CD8-positive, alpha-beta memory T cell (primary cell): Measurements from ENCODE around the gene AMHR2. TPM values are rescaled to one million over a fixed set of nuclear protein-coding genes. Genes with fewer than 3 reads are reported as not detected.

ENCODE experiments used
- CTCF ChIA-PET: fragments of 350-600 bp; sonication (Branson Sonifier 250); formaldehyde crosslinking; loops from one replicate; lab custom pipeline; 2021; ENCODE audit warnings: antibody characterized with exemption; lab: Charles Lee
- POLR2A ChIA-PET: fragments of 350-600 bp; sonication (Branson Sonifier 250); formaldehyde crosslinking; loops from one replicate; lab custom pipeline; 2021; ENCODE audit warnings: antibody characterized with exemption; lab: Charles Lee
- DNase-seq, 5 donors: peaks; one replicate each; pipeline versions ENCODE4 v3.0.0 to v3.0.0-alpha.2; 2020 to 2022; ENCODE audit warnings: mixed read lengths in 1 of 5
- H3K27ac ChIP-seq: one replicate; pipeline ENCODE4 v1.7.0; 2013; ENCODE audit warnings: low read depth, mild to moderate bottlenecking, low read length, moderate library complexity
- H3K27me3 ChIP-seq: 2 replicates; pipeline ENCODE4 v1.7.0; 2013; ENCODE audit warnings: low read length, mild to moderate bottlenecking; ENCODE audit not compliant: insufficient read depth, poor library complexity, severe bottlenecking
- H3K36me3 ChIP-seq: 2 replicates; pipeline ENCODE4 v1.7.0; 2013; ENCODE audit warnings: mild to moderate bottlenecking, low read length, moderate library complexity; ENCODE audit not compliant: insufficient read depth
- H3K4me1 ChIP-seq: 2 replicates; pipeline ENCODE4 v1.7.0; 2013; ENCODE audit warnings: mild to moderate bottlenecking, low read length, moderate library complexity; ENCODE audit not compliant: insufficient read depth
- H3K4me3 ChIP-seq: 2 replicates; pipeline ENCODE4 v1.7.0; 2013; ENCODE audit warnings: mild to moderate bottlenecking, low read length
- H3K9me3 ChIP-seq: 2 replicates; pipeline ENCODE4 v1.7.0; 2013; ENCODE audit warnings: mild to moderate bottlenecking, low read length
- H3K27ac Mint-ChIP-seq, 8 donors: one replicate each; pipeline ENCODE4 v1.8.0; 2020 to 2021; ENCODE audit warnings: mixed read lengths in 8 of 8, mild to moderate bottlenecking in 6 of 8, inconsistent platforms in 3 of 8, moderate library complexity in 3 of 8
- H3K27me3 Mint-ChIP-seq, 2 donors: one replicate each; pipeline ENCODE4 v1.8.0; 2020 to 2021; ENCODE audit warnings: mixed read lengths in 2 of 2, mild to moderate bottlenecking in 1 of 2, moderate library complexity in 1 of 2
- H3K36me3 Mint-ChIP-seq, 3 donors: one replicate each; pipeline ENCODE4 v1.8.0; 2020 to 2021; ENCODE audit warnings: mixed read lengths in 3 of 3, inconsistent platforms in 1 of 3, mild to moderate bottlenecking in 1 of 3
- H3K4me1 Mint-ChIP-seq, 3 donors: one replicate each; pipeline ENCODE4 v1.8.0; 2020 to 2021; ENCODE audit warnings: mixed read lengths in 3 of 3, inconsistent platforms in 1 of 3, mild to moderate bottlenecking in 1 of 3
- H3K4me3 Mint-ChIP-seq, 7 donors: one replicate each; pipeline ENCODE4 v1.8.0; 2020 to 2021; ENCODE audit warnings: mixed read lengths in 7 of 7, mild to moderate bottlenecking in 6 of 7, moderate library complexity in 4 of 7, inconsistent platforms in 2 of 7
- H3K9me3 Mint-ChIP-seq, 5 donors: one replicate each; pipeline ENCODE4 v1.8.0; 2020 to 2022; ENCODE audit warnings: mixed read lengths in 5 of 5, mild to moderate bottlenecking in 3 of 5, moderate library complexity in 2 of 5, inconsistent platforms in 1 of 5
- polyA plus RNA-seq: library from polyadenylated mRNA; unstranded; fragments of 300-500 nt; fragmentation: Illumina TruSeq; gene quantifications from one replicate; pipeline ENCODE4 v1.2.3, GENCODE V29; 2021
- total RNA-seq, 2 experiments: library from RNA; stranded (reverse); gene quantifications; one replicate each; pipeline ENCODE4 v1.2.3, GENCODE V29; 2021

The AMHR2 gene
- total and polyA plus RNA-seq, 3 experiments from 2014 or later = not detected

- Histone ChIP-seq H3K4me1 (peaks cover 23% of the 10 kb centered on the region), H3K27me3 (no peaks in the 10 kb centered on the region), H3K4me3 (no peak overlapping the region), H3K27ac (no peak overlapping the region), H3K9me3 (no peaks in the 10 kb centered on the region), H3K36me3 (peaks cover 93% of the 10 kb centered on the region)
- Mint-ChIP-seq H3K36me3 (peaks cover 26 to 97% (median 50%) of the 10 kb centered on the region in 3 donors), H3K9me3 (no peaks in the 10 kb centered on the region), H3K27ac (peak overlapping the region in 5 of 8 donors; percentile 11 to 63 (median 29)), H3K4me1 (peaks cover 31 to 49% (median 46%) of the 10 kb centered on the region in 3 donors), H3K4me3 (no peak overlapping the region), H3K27me3 (peaks cover 0 to 3% of the 10 kb centered on the region in 2 donors)
- ChIA-PET CTCF (interaction anchor here (1.4 to 1.7 kb wide), 2 partner anchors 8 to 44 kb away, joined by 4 to 7 read pairs; no protein-coding TSS in a partner anchor), POLR2A (interaction anchor here (0.5 to 0.8 kb wide), 3 partner anchors 12 to 37 kb away, joined by 3 read pairs; no protein-coding TSS in a partner anchor)
- DNase-seq = no peak
These were observed 41.2 kb downstream of the AMHR2 start for GRCh38 chr12:53464685-53465418.

DNA sequence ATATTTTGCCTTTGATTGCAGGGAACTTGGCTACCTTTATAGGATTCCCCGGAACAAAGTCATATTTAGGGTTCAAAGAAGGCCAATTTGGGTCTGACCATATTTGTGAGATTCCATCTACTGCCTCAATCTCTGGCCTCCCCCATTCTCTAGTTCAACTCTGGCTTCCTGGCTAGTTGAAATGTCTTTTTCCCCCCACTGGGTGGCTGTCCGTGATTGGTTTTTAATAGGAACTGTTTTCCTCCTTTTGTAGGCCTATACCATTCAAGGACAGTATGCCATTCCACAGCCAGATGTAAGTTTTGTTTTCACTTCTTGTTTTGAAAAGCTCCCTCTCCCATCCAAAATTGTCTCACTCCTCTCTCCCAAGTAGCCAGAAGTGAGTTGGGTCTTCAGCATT lies 42.0 kb downstream of the AMHR2 start:
- H3K9me3 Mint-ChIP-seq = no peaks in the 10 kb centered on the region
- Histone ChIP-seq H3K27me3 (no peaks in the 10 kb centered on the region), H3K36me3 (peaks cover 89% of the 10 kb centered on the region), H3K4me1 (peaks cover 23% of the 10 kb centered on the region), H3K4me3 (no peak overlapping the region), H3K27ac (no peak overlapping the region), H3K9me3 (no peaks in the 10 kb centered on the region)
- ChIA-PET CTCF (interaction anchor here (1.7 kb wide), 1 partner anchor 43 kb away, joined by 7 read pairs; no protein-coding TSS in a partner anchor), POLR2A (no interaction called here)
- H3K4me3 Mint-ChIP-seq = no peak overlapping the region
- H3K4me1 Mint-ChIP-seq = peaks cover 25 to 43% (median 41%) of the 10 kb centered on the region in 3 donors
- no peak for DNase-seq
- H3K27me3 Mint-ChIP-seq = peaks cover 0 to 3% of the 10 kb centered on the region in 2 donors
- peak overlapping the region in 5 of 8 donors; percentile 11 to 76 (median 29) for H3K27ac Mint-ChIP-seq
- peaks cover 21 to 95% (median 45%) of the 10 kb centered on the region in 3 donors for H3K36me3 Mint-ChIP-seq

- Mint-ChIP-seq H3K4me1 (peaks cover 22 to 45% (median 42%) of the 10 kb centered on the region in 3 donors), H3K4me3 (no peak overlapping the region), H3K36me3 (peaks cover 18 to 94% (median 43%) of the 10 kb centered on the region in 3 donors), H3K9me3 (no peaks in the 10 kb centered on the region), H3K27me3 (peaks cover 0 to 3% of the 10 kb centered on the region in 2 donors), H3K27ac (peak overlapping the region in 3 of 8 donors; percentile 21 to 84 (median 60))
- Histone ChIP-seq H3K27me3 (no peaks in the 10 kb centered on the region), H3K4me3 (no peak overlapping the region), H3K9me3 (no peaks in the 10 kb centered on the region), H3K4me1 (peaks cover 15% of the 10 kb centered on the region), H3K27ac (no peak overlapping the region), H3K36me3 (peaks cover 87% of the 10 kb centered on the region)
- DNase-seq = no peak
- ChIA-PET CTCF (no interaction called here), POLR2A (no interaction called here)
These were observed 43.0 kb downstream of the AMHR2 start for GRCh38 chr12:53466640-53467039.

DNA sequence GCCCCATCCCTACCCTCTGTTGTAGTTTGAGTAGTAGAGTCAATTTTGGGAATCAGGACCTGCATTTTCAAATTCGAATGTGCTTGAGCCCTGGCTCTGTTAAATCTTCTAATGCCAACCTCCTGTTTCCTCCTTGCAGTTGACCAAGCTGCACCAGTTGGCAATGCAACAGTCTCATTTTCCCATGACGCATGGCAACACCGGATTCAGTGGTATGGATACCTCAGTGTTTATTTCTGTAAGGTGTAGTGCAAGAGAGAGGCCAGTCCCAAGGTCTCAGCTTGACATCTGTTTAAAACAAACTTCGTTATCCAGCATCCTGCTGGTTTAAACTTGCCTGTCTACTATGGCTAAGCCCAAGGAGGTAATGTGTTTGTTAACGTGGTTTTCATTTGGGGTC lies 43.4 kb downstream of the AMHR2 start:
- peaks cover 26 to 48% (median 47%) of the 10 kb centered on the region in 3 donors for H3K4me1 Mint-ChIP-seq
- Histone ChIP-seq H3K27ac (no peak overlapping the region), H3K4me3 (no peak overlapping the region), H3K36me3 (peaks cover 87% of the 10 kb centered on the region), H3K27me3 (no peaks in the 10 kb centered on the region), H3K4me1 (peaks cover 15% of the 10 kb centered on the region), H3K9me3 (no peaks in the 10 kb centered on the region)
- CTCF ChIA-PET = no interaction called here
- POLR2A ChIA-PET = no interaction called here
- H3K27ac Mint-ChIP-seq = peak overlapping the region in 2 of 8 donors; percentile 21 to 84
- peaks cover 18 to 94% (median 44%) of the 10 kb centered on the region in 3 donors for H3K36me3 Mint-ChIP-seq
- H3K4me3 Mint-ChIP-seq = no peak overlapping the region
- peaks cover 0 to 3% of the 10 kb centered on the region in 2 donors for H3K27me3 Mint-ChIP-seq
- no peak for DNase-seq
- H3K9me3 Mint-ChIP-seq = no peaks in the 10 kb centered on the region

DNA sequence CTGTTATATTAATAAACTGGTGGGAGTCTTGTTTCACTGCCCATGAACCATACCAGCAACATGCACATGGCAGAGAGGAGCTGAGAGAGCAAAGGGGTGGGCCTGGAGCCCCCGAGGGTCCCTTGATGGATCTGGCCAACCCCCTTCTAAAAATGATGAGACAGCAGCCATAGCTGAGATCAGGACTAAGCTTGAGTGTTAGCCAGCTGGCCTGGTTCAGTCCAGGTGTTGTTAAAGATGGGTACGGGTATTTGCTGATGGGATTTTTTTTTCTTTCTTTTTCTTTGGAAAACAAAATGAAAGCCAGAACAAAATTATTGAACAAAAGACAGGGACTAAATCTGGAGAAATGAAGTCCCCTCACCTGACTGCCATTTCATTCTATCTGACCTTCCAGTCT lies 44.2 kb downstream of the AMHR2 start:
- Histone ChIP-seq H3K27me3 (no peaks in the 10 kb centered on the region), H3K4me1 (peaks cover 7% of the 10 kb centered on the region), H3K4me3 (no peak overlapping the region), H3K27ac (no peak overlapping the region), H3K36me3 (peaks cover 87% of the 10 kb centered on the region), H3K9me3 (no peaks in the 10 kb centered on the region)
- POLR2A ChIA-PET = interaction anchor here (0.5 to 1.0 kb wide), 3 partner anchors 13 to 955 kb away, joined by 3 to 4 read pairs (median 3); partner anchors contain the start of gene CISTR
- CTCF ChIA-PET = interaction anchor here (1.5 kb wide), 1 partner anchor 9 kb away, joined by 3 read pairs; no protein-coding TSS in a partner anchor
- H3K27me3 Mint-ChIP-seq = peaks cover 0 to 3% of the 10 kb centered on the region in 2 donors
- H3K27ac Mint-ChIP-seq = peak overlapping the region in 2 of 8 donors; percentile 36 to 87
- H3K4me1 Mint-ChIP-seq = peaks cover 28 to 54% (median 52%) of the 10 kb centered on the region in 3 donors
- no peak for DNase-seq
- H3K36me3 Mint-ChIP-seq = peaks cover 14 to 94% (median 39%) of the 10 kb centered on the region in 3 donors
- H3K9me3 Mint-ChIP-seq = no peaks in the 10 kb centered on the region
- no peak overlapping the region for H3K4me3 Mint-ChIP-seq

DNA sequence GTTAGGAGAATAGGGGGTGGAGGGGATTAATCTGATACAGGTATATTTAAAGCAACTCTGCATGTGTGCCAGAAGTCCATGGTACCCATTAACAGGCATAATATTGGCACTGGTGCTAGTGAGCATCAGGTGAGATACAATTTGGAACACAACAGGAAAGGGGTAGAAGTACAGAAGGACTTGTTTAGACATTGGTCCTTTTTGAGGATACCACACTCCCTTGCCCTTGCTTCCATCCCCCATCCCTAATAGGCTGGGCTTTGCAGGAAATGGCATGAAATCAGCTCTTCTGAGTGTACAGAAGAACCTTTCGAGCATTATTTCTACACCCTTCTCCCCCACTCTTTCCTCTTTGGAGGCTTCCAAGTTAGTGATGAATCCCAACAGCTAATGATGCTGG lies 44.6 kb downstream of the AMHR2 start:
- Histone ChIP-seq H3K27me3 (no peaks in the 10 kb centered on the region), H3K27ac (no peak overlapping the region), H3K36me3 (peaks cover 87% of the 10 kb centered on the region), H3K4me3 (no peak overlapping the region), H3K4me1 (peaks cover 6% of the 10 kb centered on the region), H3K9me3 (no peaks in the 10 kb centered on the region)
- peaks cover 14 to 92% (median 37%) of the 10 kb centered on the region in 3 donors for H3K36me3 Mint-ChIP-seq
- H3K9me3 Mint-ChIP-seq = no peaks in the 10 kb centered on the region
- no peak overlapping the region for H3K4me3 Mint-ChIP-seq
- DNase-seq = no peak
- peaks cover 0 to 3% of the 10 kb centered on the region in 2 donors for H3K27me3 Mint-ChIP-seq
- H3K27ac Mint-ChIP-seq = peak overlapping the region in 3 of 8 donors; percentile 13 to 71 (median 36)
- peaks cover 27 to 55% (median 51%) of the 10 kb centered on the region in 3 donors for H3K4me1 Mint-ChIP-seq
- ChIA-PET CTCF (interaction anchor here (1.5 kb wide), 2 partner anchors 8 to 9 kb away, joined by 3 read pairs; no protein-coding TSS in a partner anchor), POLR2A (interaction anchor here (0.5 to 1.0 kb wide), 3 partner anchors 13 to 955 kb away, joined by 3 to 4 read pairs (median 3); partner anchors contain the start of gene CISTR)

GRCh38 chr12:53472056-53472582 lies 48.5 kb downstream of the AMHR2 start:
- H3K9me3 ChIP-seq = no peaks in the 10 kb centered on the region
- peaks cover 5% of the 10 kb centered on the region for H3K4me1 ChIP-seq
- no peak for DNase-seq
- H3K27ac ChIP-seq = no peak overlapping the region
- H3K4me3 ChIP-seq = no peak overlapping the region
- peaks cover 0 to 3% of the 10 kb centered on the region in 2 donors for H3K27me3 Mint-ChIP-seq
- peaks cover 90% of the 10 kb centered on the region for H3K36me3 ChIP-seq
- peaks cover 20 to 93% (median 30%) of the 10 kb centered on the region in 3 donors for H3K36me3 Mint-ChIP-seq
- ChIA-PET POLR2A (interaction anchor here (0.6 to 1.0 kb wide), 3 partner anchors 9 to 89 kb away, joined by 4 to 8 read pairs (median 6); no protein-coding TSS in a partner anchor), CTCF (interaction anchor here (1.2 to 2.5 kb wide), 4 partner anchors 19 to 151 kb away, joined by 3 to 9 read pairs (median 5); partner anchors contain the start of genes MAP3K12 and TARBP2)
- H3K4me3 Mint-ChIP-seq = no peak overlapping the region
- peaks cover 42 to 64% (median 62%) of the 10 kb centered on the region in 3 donors for H3K4me1 Mint-ChIP-seq
- no peaks in the 10 kb centered on the region for H3K9me3 Mint-ChIP-seq
- no peaks in the 10 kb centered on the region for H3K27me3 ChIP-seq
- peak overlapping the region in 2 of 8 donors; percentile 19 to 90 for H3K27ac Mint-ChIP-seq
